Colonic mucosa (tissue), 4 donors: ENCODE measurements around the gene TMEM63C. TPM values are rescaled to one million over a fixed set of nuclear protein-coding genes. Genes with fewer than 3 reads are reported as not detected.

Experiments used
- DNase-seq: peaks from one replicate; pipeline ENCODE4 v3.0.0-alpha.2; 2020
- H3K27ac ChIP-seq: fragments of 200-600 bp; one replicate; pipeline ENCODE4 v1.8.0; 2021
- H3K27me3 ChIP-seq: fragments of 200-600 bp; one replicate; pipeline ENCODE4 v1.8.0; 2021
- H3K36me3 ChIP-seq: fragments of 200-600 bp; one replicate; pipeline ENCODE4 v1.8.0; 2021
- H3K4me1 ChIP-seq: fragments of 200-600 bp; one replicate; pipeline ENCODE4 v1.8.0; 2021; ENCODE audit warnings: mild to moderate bottlenecking
- H3K4me3 ChIP-seq: fragments of 200-600 bp; one replicate; pipeline ENCODE4 v1.8.0; 2021
- H3K9ac ChIP-seq, 2 donors: one replicate each; pipeline ENCODE4 v1.7.0; 2013; ENCODE audit warnings: control low read depth in 2 of 2, low read depth in 2 of 2, low read length in 2 of 2
- H3K9me3 ChIP-seq: fragments of 200-600 bp; one replicate; pipeline ENCODE4 v1.8.0; 2021
- CTCF ChIP-seq: fragments of 200-600 bp; IDR thresholded peaks from one replicate; pipeline ENCODE4 v1.8.0; 2022; ENCODE audit warnings: antibody characterized with exemption, mild to moderate bottlenecking
- intact Hi-C: fragments of 100-400 bp; cut with DNase I; formaldehyde crosslinking; loops from one replicate; pipeline ENCODE4 v1.14.1; 2022
- total RNA-seq, 2 donors: library from RNA; stranded (reverse); fragmentation: NEBNext Ultra II Directional in 1 of 2; extraction: Animal tissue kit (Norgen Biotek cat#: 25700) in 1 of 2; gene quantifications; one replicate each; pipeline ENCODE4 v1.2.1, GENCODE V29; 2021
- donor health status: healthy.
- donor health status: DM: no; HTN: no; CAD: no.
- donor health status: DM: no; HTN: no; CAD: no.

TMEM63C gene
- total RNA-seq, 2 donors from 2014 or later = 5.9 to 13.2 TPM

- no peak for TF ChIP-seq CTCF
- no peaks in the 10 kb centered on the region for H3K4me1 ChIP-seq
- H3K4me3 ChIP-seq = no peak overlapping the region
- no peak overlapping the region for H3K27ac ChIP-seq
- no peaks in the 10 kb centered on the region for H3K36me3 ChIP-seq
- no peaks in the 10 kb centered on the region for H3K9me3 ChIP-seq
- intact Hi-C loops = no loop called here
- DNase-seq = no peak
- H3K9ac ChIP-seq = no peak overlapping the region
- peaks cover 15% of the 10 kb centered on the region for H3K27me3 ChIP-seq
These were observed 87.5 kb downstream of the TMEM63C start for GRCh38 chr14:77268989-77269600.

- intact Hi-C loops = no loop called here
- Histone ChIP-seq H3K9ac (no peak overlapping the region), H3K4me1 (no peaks in the 10 kb centered on the region), H3K27ac (no peak overlapping the region), H3K36me3 (no peaks in the 10 kb centered on the region), H3K4me3 (no peak overlapping the region), H3K9me3 (no peaks in the 10 kb centered on the region), H3K27me3 (peaks cover 15% of the 10 kb centered on the region)
- DNase-seq = no peak
- no peak for TF ChIP-seq CTCF
These were observed 88.9 kb downstream of the TMEM63C start for GRCh38 chr14:77270361-77271112.

- Histone ChIP-seq H3K9ac (no peak within 1 kb of the TSS), H3K4me3 (no peak within 1 kb of the TSS), H3K36me3 (no peaks in the 10 kb centered on the region), H3K27ac (no peak within 1 kb of the TSS), H3K4me1 (no peaks in the 10 kb centered on the region), H3K27me3 (peaks cover 15% of the 10 kb centered on the region), H3K9me3 (no peaks in the 10 kb centered on the region)
- intact Hi-C loops = no loop called here
- DNase-seq = no peak
- no peak for TF ChIP-seq CTCF
These were observed 89.6 kb downstream of the TMEM63C start, which contains the start of gene NGB for GRCh38 chr14:77271113-77271710. Gene NGB (minus strand): TSS chr14:77271206. CDS start chr14:77270937, 269 bp downstream.

GRCh38 chr14:77272261-77272660 is 90.7 kb downstream of the TMEM63C start:
- peaks cover 15% of the 10 kb centered on the region for H3K27me3 ChIP-seq
- DNase-seq = no peak
- no peaks in the 10 kb centered on the region for H3K9me3 ChIP-seq
- no peaks in the 10 kb centered on the region for H3K36me3 ChIP-seq
- H3K4me1 ChIP-seq = no peaks in the 10 kb centered on the region
- H3K4me3 ChIP-seq = no peak overlapping the region
- TF ChIP-seq CTCF = no peak
- H3K9ac ChIP-seq = no peak overlapping the region
- no peak overlapping the region for H3K27ac ChIP-seq
- intact Hi-C loops = no loop called here

GRCh38 chr14:77273796-77274195 is 92.2 kb downstream of the TMEM63C start:
- Histone ChIP-seq H3K9me3 (no peaks in the 10 kb centered on the region), H3K9ac (no peak overlapping the region), H3K4me3 (no peak overlapping the region), H3K27ac (no peak overlapping the region), H3K27me3 (peaks cover 15% of the 10 kb centered on the region), H3K4me1 (no peaks in the 10 kb centered on the region), H3K36me3 (no peaks in the 10 kb centered on the region)
- TF ChIP-seq CTCF = no peak
- intact Hi-C loops = no loop called here
- no peak for DNase-seq
